HCT116 (cell line): ENCODE measurements around the gene RBFOX2. TPM values are rescaled to one million over a fixed set of nuclear protein-coding genes. Genes with fewer than 3 reads are reported as not detected.

Experiments used
- ATAC-seq: fragments of 200-7000 bp; cut with Tn5 transposase; 2 replicates; pipeline ENCODE4 v1.9.1; 2020; ENCODE audit warnings: mild to moderate bottlenecking, moderate library complexity
- BruUV-seq: library from RNA; stranded (reverse); fragments of 400-500 nt; replicated peaks from 2 replicates; lab custom pipeline; 2021; lab: Mats Ljungman, UMichigan
- CTCF ChIA-PET: fragments of 300-600 bp; sonication (Branson Sonifier 250); formaldehyde crosslinking; loops from one replicate; lab custom pipeline; 2021; ENCODE audit warnings: antibody characterized with exemption; lab: Charles Lee
- POLR2A ChIA-PET: fragments of 300-600, 350-600 bp; sonication (Branson Sonifier 250); formaldehyde crosslinking; loops from one replicate; lab custom pipeline; 2021; ENCODE audit warnings: antibody characterized with exemption; lab: Charles Lee
- RAD21 ChIA-PET, 2 experiments: fragments of 300-600 bp; sonication (Branson Sonifier 250); formaldehyde crosslinking; loops; one replicate each; lab custom pipeline; 2023; ENCODE audit warnings: low total read pairs in 2 of 2; ENCODE audit not compliant: uncharacterized antibody in 2 of 2, unreplicated experiment in 2 of 2, low non-redundant PET in 1 of 2; lab: Charles Lee
- DNase-seq: peaks from one replicate; pipeline ENCODE4 v3.0.0-alpha.2; 2010; ENCODE audit warnings: low read depth, low spot score
- H2AFZ ChIP-seq: fragments of 200-600 bp; shearing (Covaris generic), sonication (generic); 2 replicates; pipeline ENCODE4 v1.6.1; 2017; ENCODE audit warnings: low read depth, mixed run types, mixed read lengths, antibody characterized with exemption, low read length; ENCODE audit not compliant: poor library complexity, severe bottlenecking
- H3K27ac ChIP-seq: 2 replicates; pipeline ENCODE4 v1.5.1; 2012; ENCODE audit warnings: low read depth, low read length
- H3K27me3 ChIP-seq: fragments of 200-600 bp; sonication (generic); 2 replicates; pipeline ENCODE4 v1.6.1; 2016; ENCODE audit warnings: mixed run types, low read length, mixed read lengths; ENCODE audit not compliant: insufficient read depth
- H3K36me3 ChIP-seq, 2 experiments: fragments of 200-500 bp in 1 of 2; fragments of 200-600 bp in 1 of 2; sonication (Bioruptor generic) in 1 of 2; sonication (generic) in 1 of 2; 2 replicates each; pipeline versions ENCODE4 v1.5.1 to v1.6.1; 2014 to 2016; ENCODE audit warnings: low read length in 2 of 2, inconsistent platforms in 1 of 2, mixed read lengths in 1 of 2, mixed run types in 1 of 2; ENCODE audit not compliant: insufficient read depth in 2 of 2, control insufficient read depth in 1 of 2
- H3K4me1 ChIP-seq, 2 experiments: fragments of 200-600 bp in 1 of 2; sonication (generic) in 1 of 2; 2 replicates each; pipeline versions ENCODE4 v1.5.1 to v1.6.1; 2012 to 2017; ENCODE audit warnings: low read length in 2 of 2, inconsistent platforms in 1 of 2, mild to moderate bottlenecking in 1 of 2, mixed read lengths in 1 of 2, mixed run types in 1 of 2, moderate library complexity in 1 of 2; ENCODE audit not compliant: insufficient read depth in 2 of 2, control insufficient read depth in 1 of 2
- H3K4me2 ChIP-seq: fragments of 200-600 bp; sonication (generic); 2 replicates; pipeline ENCODE4 v1.6.1; 2017; ENCODE audit warnings: mixed run types, low read length, mixed read lengths
- H3K4me3 ChIP-seq, 2 experiments: fragments of 200-600 bp in 1 of 2; sonication (generic) in 1 of 2; replicated peaks in 1 of 2; 2 replicates each; pipeline ENCODE4 v1.5.1; 2011 to 2016; ENCODE audit warnings: low read length in 2 of 2, control low read depth in 1 of 2, low read depth in 1 of 2, mild to moderate bottlenecking in 1 of 2, mixed read lengths in 1 of 2, mixed run types in 1 of 2
- H3K79me2 ChIP-seq: fragments of 200-600 bp; sonication (generic); 2 replicates; pipeline ENCODE4 v1.6.1; 2017; ENCODE audit warnings: mild to moderate bottlenecking, mixed run types, low read length, moderate library complexity, mixed read lengths; ENCODE audit not compliant: insufficient read depth
- H3K9ac ChIP-seq: fragments of 200-600 bp; sonication (generic); 2 replicates; pipeline ENCODE4 v1.6.1; 2016; ENCODE audit warnings: low read length, mixed read lengths
- H3K9me2 ChIP-seq: fragments of 200-600 bp; sonication (generic), shearing (Covaris generic); 2 replicates; pipeline ENCODE4 v1.6.1; 2017; ENCODE audit warnings: mixed run types, mild to moderate bottlenecking, moderate library complexity; ENCODE audit not compliant: insufficient read depth
- H3K9me3 ChIP-seq, 2 experiments: fragments of 200-500 bp in 1 of 2; fragments of 200-600 bp in 1 of 2; sonication (Bioruptor generic) in 1 of 2; sonication (generic) in 1 of 2; 2 replicates each; pipeline ENCODE4 v1.6.1; 2014 to 2017; ENCODE audit warnings: low read length in 2 of 2, mixed read lengths in 2 of 2, inconsistent platforms in 1 of 2, low read depth in 1 of 2, mild to moderate bottlenecking in 1 of 2, mixed run types in 1 of 2, moderate library complexity in 1 of 2; ENCODE audit not compliant: control insufficient read depth in 1 of 2, insufficient read depth in 1 of 2
- H4K20me1 ChIP-seq: fragments of 200-600 bp; sonication (generic), shearing (Covaris generic); 2 replicates; pipeline ENCODE4 v1.6.1; 2017; ENCODE audit warnings: mixed run types, mild to moderate bottlenecking, moderate library complexity; ENCODE audit not compliant: insufficient read depth
- CBX3 ChIP-seq: IDR thresholded peaks from 2 replicates; pipeline ENCODE4 v1.6.1; 2012; ENCODE audit warnings: low read depth
- CEBPB ChIP-seq: IDR thresholded peaks from 2 replicates; pipeline ENCODE4 v1.6.1; 2012; ENCODE audit warnings: low read depth
- EGR1 ChIP-seq: IDR thresholded peaks from 2 replicates; pipeline ENCODE4 v1.6.1; 2012; ENCODE audit warnings: low read depth
- ELF1 ChIP-seq: IDR thresholded peaks from 2 replicates; pipeline ENCODE4 v1.6.1; 2012; ENCODE audit warnings: low read depth, borderline replicate concordance
- EZH2 ChIP-seq: fragments of 200-600 bp; sonication (generic); IDR thresholded peaks from 2 replicates; pipeline ENCODE4 v1.6.1; 2017; ENCODE audit warnings: antibody characterized with exemption, mixed run types
- EZH2phosphoT487 ChIP-seq: fragments of 200-600 bp; IDR thresholded peaks from 2 replicates; pipeline ENCODE4 v1.6.1; 2018; ENCODE audit warnings: antibody characterized with exemption, borderline replicate concordance
- JUND ChIP-seq: IDR thresholded peaks from 2 replicates; pipeline ENCODE4 v1.6.1; 2012
- POLR2A ChIP-seq: IDR thresholded peaks from 2 replicates; pipeline ENCODE4 v1.7.0; 2011; ENCODE audit warnings: borderline replicate concordance; ENCODE audit not compliant: insufficient read depth, insufficient read length; ENCODE audit errors: extremely low read depth
- POLR2AphosphoS5 ChIP-seq: IDR thresholded peaks from 2 replicates; pipeline ENCODE4 v1.6.1; 2011; ENCODE audit warnings: mild to moderate bottlenecking, low read depth, low read length, moderate library complexity
- RAD21 ChIP-seq: IDR thresholded peaks from 2 replicates; pipeline ENCODE4 v1.6.1; 2012; ENCODE audit warnings: low read depth, mild to moderate bottlenecking
- SP1 ChIP-seq: IDR thresholded peaks from 2 replicates; pipeline ENCODE4 v1.6.1; 2012; ENCODE audit warnings: low read depth
- SRF ChIP-seq: IDR thresholded peaks from 2 replicates; pipeline ENCODE4 v1.6.1; 2012; ENCODE audit warnings: low read depth
- TCF7L2 ChIP-seq: IDR thresholded peaks from 2 replicates; pipeline ENCODE4 v1.7.0; 2011; ENCODE audit warnings: borderline replicate concordance, inconsistent platforms; ENCODE audit not compliant: insufficient read depth, insufficient read length; ENCODE audit errors: extremely low read depth
- ZFX ChIP-seq: fragments of 450-650 bp; IDR thresholded peaks from 2 replicates; pipeline ENCODE4 v1.6.1; 2017
- ZNF274 ChIP-seq: fragments of 200-500 bp; sonication (Bioruptor generic); IDR thresholded peaks from 2 replicates; pipeline ENCODE4 v1.6.1; 2014; ENCODE audit warnings: mild to moderate bottlenecking, low read depth, low read length, inconsistent platforms
- intact Hi-C: fragments of 100-400 bp; cut with micrococcal nuclease; formaldehyde crosslinking; loops from 2 replicates; pipeline ENCODE4 v1.10.0; 2022
- total RNA-seq: library from RNA; stranded (reverse); gene quantifications from one replicate; pipeline ENCODE4 v1.2.1, GENCODE V29; 2021; ENCODE audit not compliant: unreplicated experiment
- TF ChIP-seq, protein P1 (sequence below): IDR thresholded peaks from 2 replicates; pipeline ENCODE4 v1.6.1; 2011; ENCODE audit warnings: mild to moderate bottlenecking, low read length, moderate library complexity; ENCODE audit not compliant: insufficient replicate concordance; ENCODE audit errors: extremely low read depth
- TF ChIP-seq, protein P2 (sequence below), 3 experiments: fragments of 200-600 bp in 1 of 3; sonication (generic) in 1 of 3; IDR thresholded peaks in 2 of 3; conservative IDR thresholded peaks in 1 of 3; 2 replicates each; pipeline ENCODE4 v1.5.1; 2012 to 2017; ENCODE audit warnings: low read depth in 2 of 3, low read length in 2 of 3, antibody characterized with exemption in 1 of 3, borderline replicate concordance in 1 of 3, control low read depth in 1 of 3, mild to moderate bottlenecking in 1 of 3, mixed read lengths in 1 of 3, mixed run types in 1 of 3, moderate library complexity in 1 of 3; ENCODE audit not compliant: insufficient read depth in 1 of 3
- TF ChIP-seq, protein P3 (sequence below): IDR thresholded peaks from 2 replicates; pipeline ENCODE4 v1.6.1; 2012
- TF ChIP-seq, protein P4 (sequence below): IDR thresholded peaks from 2 replicates; pipeline ENCODE4 v1.6.1; 2012
- TF ChIP-seq, protein P5 (sequence below): IDR thresholded peaks from 2 replicates; pipeline ENCODE4 v1.6.1; 2012; ENCODE audit warnings: low read depth

The RBFOX2 gene
- total RNA-seq, 1 experiment from 2014 or later, result 83.9 TPM

DNA sequence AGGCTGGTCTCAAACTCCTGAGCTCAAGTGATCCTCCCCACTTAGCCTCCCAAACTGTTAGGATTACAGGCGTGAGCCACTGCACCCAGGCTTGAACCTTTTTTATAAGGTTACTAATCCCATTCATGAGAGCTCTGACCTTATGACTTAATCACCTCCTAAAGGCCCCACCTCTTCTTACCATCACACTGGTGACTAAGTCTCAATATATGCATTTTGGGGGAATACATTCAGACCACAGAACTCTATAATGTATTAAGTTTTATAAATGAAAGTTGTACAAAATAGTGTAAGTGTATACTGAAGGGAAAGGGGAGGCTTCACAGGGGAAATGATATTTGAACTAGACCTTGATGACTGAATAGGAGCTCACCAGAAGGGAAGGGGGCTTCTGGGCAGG is 28.4 kb upstream of the RBFOX2 start:
- intact Hi-C loops, result no loop called here
- no peak for DNase-seq
- CTCF ChIA-PET, result interaction anchor here (0.7 to 4.7 kb wide), 2 partner anchors 9 to 45 kb away, joined by 3 to 52 read pairs; no protein-coding TSS in a partner anchor
- Histone ChIP-seq H3K9me3 (no peaks in the 10 kb centered on the region), H3K27ac (no peak overlapping the region), H3K4me2 (no peak overlapping the region), H3K4me1 (peaks cover 20 to 31% of the 10 kb centered on the region in 2 experiments), H4K20me1 (no peaks in the 10 kb centered on the region), H3K27me3 (no peaks in the 10 kb centered on the region), H3K4me3 (no peak overlapping the region), H2AFZ (no peak overlapping the region), H3K36me3 (no peaks in the 10 kb centered on the region), H3K9ac (no peak overlapping the region)
- BruUV-seq, result no TSS peak
- ATAC-seq, result no peak
- POLR2A ChIA-PET, result interaction anchor here (1.7 kb wide), 1 partner anchor 8 kb away, joined by 4 read pairs; no protein-coding TSS in a partner anchor
- RAD21 ChIA-PET, result no interaction called here
- TF ChIP-seq, protein P1, sequence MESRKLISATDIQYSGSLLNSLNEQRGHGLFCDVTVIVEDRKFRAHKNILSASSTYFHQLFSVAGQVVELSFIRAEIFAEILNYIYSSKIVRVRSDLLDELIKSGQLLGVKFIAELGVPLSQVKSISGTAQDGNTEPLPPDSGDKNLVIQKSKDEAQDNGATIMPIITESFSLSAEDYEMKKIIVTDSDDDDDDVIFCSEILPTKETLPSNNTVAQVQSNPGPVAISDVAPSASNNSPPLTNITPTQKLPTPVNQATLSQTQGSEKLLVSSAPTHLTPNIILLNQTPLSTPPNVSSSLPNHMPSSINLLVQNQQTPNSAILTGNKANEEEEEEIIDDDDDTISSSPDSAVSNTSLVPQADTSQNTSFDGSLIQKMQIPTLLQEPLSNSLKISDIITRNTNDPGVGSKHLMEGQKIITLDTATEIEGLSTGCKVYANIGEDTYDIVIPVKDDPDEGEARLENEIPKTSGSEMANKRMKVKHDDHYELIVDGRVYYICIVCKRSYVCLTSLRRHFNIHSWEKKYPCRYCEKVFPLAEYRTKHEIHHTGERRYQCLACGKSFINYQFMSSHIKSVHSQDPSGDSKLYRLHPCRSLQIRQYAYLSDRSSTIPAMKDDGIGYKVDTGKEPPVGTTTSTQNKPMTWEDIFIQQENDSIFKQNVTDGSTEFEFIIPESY, result no peak
- TF ChIP-seq, protein P2, sequence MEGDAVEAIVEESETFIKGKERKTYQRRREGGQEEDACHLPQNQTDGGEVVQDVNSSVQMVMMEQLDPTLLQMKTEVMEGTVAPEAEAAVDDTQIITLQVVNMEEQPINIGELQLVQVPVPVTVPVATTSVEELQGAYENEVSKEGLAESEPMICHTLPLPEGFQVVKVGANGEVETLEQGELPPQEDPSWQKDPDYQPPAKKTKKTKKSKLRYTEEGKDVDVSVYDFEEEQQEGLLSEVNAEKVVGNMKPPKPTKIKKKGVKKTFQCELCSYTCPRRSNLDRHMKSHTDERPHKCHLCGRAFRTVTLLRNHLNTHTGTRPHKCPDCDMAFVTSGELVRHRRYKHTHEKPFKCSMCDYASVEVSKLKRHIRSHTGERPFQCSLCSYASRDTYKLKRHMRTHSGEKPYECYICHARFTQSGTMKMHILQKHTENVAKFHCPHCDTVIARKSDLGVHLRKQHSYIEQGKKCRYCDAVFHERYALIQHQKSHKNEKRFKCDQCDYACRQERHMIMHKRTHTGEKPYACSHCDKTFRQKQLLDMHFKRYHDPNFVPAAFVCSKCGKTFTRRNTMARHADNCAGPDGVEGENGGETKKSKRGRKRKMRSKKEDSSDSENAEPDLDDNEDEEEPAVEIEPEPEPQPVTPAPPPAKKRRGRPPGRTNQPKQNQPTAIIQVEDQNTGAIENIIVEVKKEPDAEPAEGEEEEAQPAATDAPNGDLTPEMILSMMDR (IDR thresholded peaks at IDR 0.05 in 2 of 3, conservative IDR thresholded peaks at IDR 0.05 in 1 of 3; ENCODE audit: borderline replicate concordance in 1 of 3, insufficient read depth in 1 of 3, low read depth in 2 of 3, low read length in 2 of 3), result no peak
- TF ChIP-seq TCF7L2, result no peak
- TF ChIP-seq CBX3, result no peak
- TF ChIP-seq POLR2AphosphoS5, result no peak
- TF ChIP-seq, protein P3, sequence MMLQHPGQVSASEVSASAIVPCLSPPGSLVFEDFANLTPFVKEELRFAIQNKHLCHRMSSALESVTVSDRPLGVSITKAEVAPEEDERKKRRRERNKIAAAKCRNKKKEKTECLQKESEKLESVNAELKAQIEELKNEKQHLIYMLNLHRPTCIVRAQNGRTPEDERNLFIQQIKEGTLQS, result no peak
- no peak for TF ChIP-seq SRF
- no peak for TF ChIP-seq POLR2A
- TF ChIP-seq RAD21, result no peak
- TF ChIP-seq ZFX, result no peak
- TF ChIP-seq CEBPB, result no peak
- TF ChIP-seq EZH2, result no peak
- TF ChIP-seq EGR1, result no peak
- TF ChIP-seq ZNF274, result no peak
- TF ChIP-seq, protein P4, sequence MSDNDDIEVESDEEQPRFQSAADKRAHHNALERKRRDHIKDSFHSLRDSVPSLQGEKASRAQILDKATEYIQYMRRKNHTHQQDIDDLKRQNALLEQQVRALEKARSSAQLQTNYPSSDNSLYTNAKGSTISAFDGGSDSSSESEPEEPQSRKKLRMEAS, result no peak
- no peak for TF ChIP-seq ELF1
- no peak for TF ChIP-seq EZH2phosphoT487
- TF ChIP-seq, protein P5, sequence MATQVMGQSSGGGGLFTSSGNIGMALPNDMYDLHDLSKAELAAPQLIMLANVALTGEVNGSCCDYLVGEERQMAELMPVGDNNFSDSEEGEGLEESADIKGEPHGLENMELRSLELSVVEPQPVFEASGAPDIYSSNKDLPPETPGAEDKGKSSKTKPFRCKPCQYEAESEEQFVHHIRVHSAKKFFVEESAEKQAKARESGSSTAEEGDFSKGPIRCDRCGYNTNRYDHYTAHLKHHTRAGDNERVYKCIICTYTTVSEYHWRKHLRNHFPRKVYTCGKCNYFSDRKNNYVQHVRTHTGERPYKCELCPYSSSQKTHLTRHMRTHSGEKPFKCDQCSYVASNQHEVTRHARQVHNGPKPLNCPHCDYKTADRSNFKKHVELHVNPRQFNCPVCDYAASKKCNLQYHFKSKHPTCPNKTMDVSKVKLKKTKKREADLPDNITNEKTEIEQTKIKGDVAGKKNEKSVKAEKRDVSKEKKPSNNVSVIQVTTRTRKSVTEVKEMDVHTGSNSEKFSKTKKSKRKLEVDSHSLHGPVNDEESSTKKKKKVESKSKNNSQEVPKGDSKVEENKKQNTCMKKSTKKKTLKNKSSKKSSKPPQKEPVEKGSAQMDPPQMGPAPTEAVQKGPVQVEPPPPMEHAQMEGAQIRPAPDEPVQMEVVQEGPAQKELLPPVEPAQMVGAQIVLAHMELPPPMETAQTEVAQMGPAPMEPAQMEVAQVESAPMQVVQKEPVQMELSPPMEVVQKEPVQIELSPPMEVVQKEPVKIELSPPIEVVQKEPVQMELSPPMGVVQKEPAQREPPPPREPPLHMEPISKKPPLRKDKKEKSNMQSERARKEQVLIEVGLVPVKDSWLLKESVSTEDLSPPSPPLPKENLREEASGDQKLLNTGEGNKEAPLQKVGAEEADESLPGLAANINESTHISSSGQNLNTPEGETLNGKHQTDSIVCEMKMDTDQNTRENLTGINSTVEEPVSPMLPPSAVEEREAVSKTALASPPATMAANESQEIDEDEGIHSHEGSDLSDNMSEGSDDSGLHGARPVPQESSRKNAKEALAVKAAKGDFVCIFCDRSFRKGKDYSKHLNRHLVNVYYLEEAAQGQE, result no peak
- TF ChIP-seq JUND, result no peak
- no peak for TF ChIP-seq SP1
- TF ChIP-seq, all 23 proteins: peak for 0
- no peaks in the 10 kb centered on the region for H3K9me2 ChIP-seq
- H3K79me2 ChIP-seq, result no peaks in the 10 kb centered on the region
